ENCODE measurements around the gene EIF4H.
"Not testable (repeated sequence)": the region's sequence is repeated elsewhere in the genome, so short reads cannot be mapped to it uniquely, and the experiment has no call there.

Gene EIF4H

GRCh38 chr7:74223711-74224510, 49.8 kb downstream of the EIF4H start:
- DNase-seq (ENCODE audit: low read depth in 2 of 2) = no peak

DNA sequence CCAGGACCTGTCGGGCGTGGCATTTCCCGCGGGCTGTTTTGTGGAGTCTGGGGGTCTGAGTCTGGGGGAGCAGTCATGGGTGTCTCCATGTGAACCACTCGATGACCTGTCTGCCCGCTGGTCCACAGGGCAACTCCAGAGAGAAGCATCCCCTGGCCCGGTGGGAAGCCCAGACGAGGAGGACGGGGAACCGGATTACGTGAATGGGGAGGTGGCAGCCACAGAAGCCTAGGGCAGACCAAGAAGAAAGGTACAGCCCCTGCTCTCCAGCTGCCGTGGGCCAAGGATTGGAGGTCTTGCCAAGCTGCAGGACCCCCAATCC, 50.3 kb downstream of the EIF4H start:
- DNase-seq (ENCODE audit: low read depth in 2 of 2) = no peak

DNA sequence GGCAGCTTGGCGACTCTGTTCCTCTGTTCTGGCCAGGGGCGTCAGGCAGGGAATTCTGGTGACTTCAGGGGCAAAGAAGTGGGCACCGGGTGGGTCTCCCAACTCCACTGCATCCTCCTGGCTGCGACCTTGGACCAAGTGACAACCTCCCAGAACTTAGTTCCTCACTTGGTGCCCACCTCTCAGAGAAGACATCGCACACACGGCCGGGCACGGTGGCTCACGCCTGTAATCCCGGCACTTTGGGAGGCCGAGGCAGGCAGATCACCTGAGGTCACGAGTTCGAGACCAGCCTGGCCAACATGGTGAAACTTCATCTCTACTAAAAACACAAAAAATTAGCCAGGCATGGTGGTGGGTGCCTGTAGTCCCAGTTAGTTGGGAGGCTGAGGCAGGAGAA, 50.8 kb downstream of the EIF4H start:
- DNase-seq (ENCODE audit: low read depth in 2 of 2) = not testable (repeated sequence)

- DNase-seq (ENCODE audit: low read depth in 2 of 2) = no peak
These were observed 51.2 kb downstream of the EIF4H start for GRCh38 chr7:74225400-74225799.

- no peak for DNase-seq (ENCODE audit: low read depth in 2 of 2)
These were observed 52.5 kb downstream of the EIF4H start for GRCh38 chr7:74226633-74227032.

GRCh38 chr7:74228951-74229900, 55.1 kb downstream of the EIF4H start:
- no peak for DNase-seq (ENCODE audit: low read depth in 2 of 2)

DNA sequence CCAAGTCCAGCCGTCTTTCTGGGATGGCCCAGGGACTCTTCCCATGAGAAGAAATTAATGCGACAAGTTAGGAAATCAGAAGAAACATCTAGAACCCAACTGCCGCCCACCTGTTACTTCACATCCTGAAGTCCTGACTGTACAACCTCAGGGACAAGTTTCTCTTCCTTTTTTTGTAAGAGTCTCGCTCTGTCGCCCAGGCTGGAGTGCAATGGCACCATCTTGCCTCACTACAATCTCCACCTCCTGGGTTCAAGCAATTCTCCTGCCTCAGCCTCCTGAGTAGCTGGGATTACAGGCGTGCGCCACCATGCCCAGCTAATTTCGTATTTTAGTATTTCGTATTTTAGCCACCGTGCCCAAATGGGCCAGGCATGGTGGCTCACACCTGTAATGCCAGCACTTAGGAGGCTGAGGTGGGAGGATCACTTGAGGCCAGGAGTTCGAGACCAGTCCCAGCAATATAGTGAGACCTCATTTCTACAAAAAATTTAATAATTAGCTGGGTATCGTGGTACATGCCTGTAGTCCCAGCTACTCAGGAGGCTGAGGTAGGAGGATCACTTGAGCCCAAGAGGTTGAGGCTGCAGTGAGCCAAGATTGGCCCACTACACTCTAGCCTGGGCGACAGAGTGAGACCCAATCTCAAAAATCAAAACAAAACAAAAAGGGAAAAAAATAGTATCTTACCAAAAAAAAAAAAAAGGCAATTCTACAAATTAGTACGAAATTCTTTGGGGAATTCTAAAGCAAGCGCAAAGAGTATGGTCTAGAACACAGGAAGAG, 56.5 kb downstream of the EIF4H start:
- no peak for DNase-seq (ENCODE audit: low read depth in 2 of 2)

- DNase-seq (ENCODE audit: low read depth in 2 of 2) = no peak
These were observed 57.1 kb downstream of the EIF4H start for GRCh38 chr7:74231232-74231590.

DNA sequence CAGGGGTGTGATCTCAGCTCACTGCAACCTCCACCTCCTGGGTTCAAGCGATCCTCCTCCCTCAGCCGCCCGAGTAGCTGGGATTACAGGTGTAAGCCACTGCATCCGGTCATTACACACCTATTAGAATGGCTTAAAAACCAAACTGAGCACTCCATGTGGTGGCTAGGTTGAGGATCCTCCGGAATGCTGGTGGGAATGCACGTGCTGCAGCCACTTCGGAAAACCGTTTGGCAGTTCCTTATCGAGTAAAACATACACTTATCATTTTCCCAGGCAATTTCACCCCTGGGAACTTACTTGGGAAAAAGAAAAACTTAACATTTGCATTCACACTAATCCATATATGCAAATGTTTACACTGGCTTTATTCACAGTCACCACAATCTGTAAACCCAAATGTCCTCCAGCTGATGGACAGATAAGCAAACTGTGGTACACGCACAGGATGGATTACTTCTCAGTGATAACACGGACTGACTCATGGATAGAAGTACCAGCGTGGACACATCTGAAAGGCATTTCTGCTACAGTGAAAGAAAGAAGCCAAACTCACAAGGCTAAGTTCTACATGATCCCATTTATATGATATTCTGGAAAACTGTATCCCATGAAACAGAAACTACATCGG, 59.6 kb downstream of the EIF4H start:
- DNase-seq (ENCODE audit: low read depth in 2 of 2) = no peak

DNA sequence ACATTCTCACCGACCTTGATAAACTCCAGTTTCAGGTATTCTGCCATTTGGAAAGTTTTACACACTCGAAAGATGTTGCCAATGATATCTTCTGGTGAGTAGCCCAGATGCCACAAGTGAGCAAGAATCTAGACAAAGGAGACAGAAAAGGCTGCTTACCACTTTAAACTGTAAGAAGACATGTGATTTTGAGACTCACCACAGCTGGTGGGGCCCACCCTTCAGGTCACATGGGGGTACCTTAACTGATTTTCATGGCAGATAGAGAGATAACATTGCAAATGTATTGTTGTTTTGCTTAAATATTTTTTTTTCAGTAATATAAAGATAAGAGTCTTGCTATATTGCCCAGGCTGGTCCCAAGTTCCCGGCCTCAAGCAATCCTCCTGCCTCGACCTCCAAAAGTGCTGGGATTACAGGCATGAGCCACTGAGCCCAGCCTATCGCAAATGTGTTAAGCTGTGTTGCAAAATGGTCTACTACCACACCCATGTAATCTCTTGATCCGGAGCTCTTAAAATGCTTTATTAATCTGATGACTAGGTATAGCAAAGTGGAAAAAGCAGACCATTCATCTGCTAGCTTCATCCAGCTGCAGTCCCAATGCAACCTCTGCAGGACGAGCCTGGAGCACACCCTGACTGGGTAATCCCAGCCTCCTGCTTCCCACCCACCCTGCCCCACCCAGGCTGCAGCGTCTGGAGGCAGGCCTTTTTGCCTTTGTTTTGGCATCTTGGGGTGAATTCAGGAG, 61.5 kb downstream of the EIF4H start:
- DNase-seq (ENCODE audit: low read depth in 2 of 2) = no peak

GRCh38 chr7:74236284-74236683, 62.1 kb downstream of the EIF4H start:
- DNase-seq (ENCODE audit: low read depth in 2 of 2) = no peak

DNA sequence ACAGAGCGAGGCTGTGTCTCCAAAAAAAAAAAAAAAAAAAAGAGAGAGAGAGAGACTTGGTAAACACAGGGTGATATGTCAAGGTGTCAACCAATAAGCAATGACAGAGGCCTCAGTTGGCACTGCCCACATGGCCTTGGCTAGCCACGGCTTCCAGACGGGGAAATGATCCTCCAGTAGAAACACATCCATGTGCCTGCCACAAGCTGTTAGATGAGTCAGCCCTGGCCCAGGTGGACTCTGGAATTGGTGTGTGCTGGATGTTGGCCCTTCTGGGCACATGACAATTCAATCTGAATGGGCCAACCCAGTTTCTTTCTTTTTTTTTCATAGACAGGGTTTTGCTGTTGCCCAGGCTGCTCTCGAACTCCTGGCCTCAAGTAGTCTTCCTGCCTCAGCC, 66.3 kb downstream of the EIF4H start:
- DNase-seq (ENCODE audit: low read depth in 2 of 2) = no peak

- no peak for DNase-seq (ENCODE audit: low read depth in 2 of 2)
These were observed 67.9 kb downstream of the EIF4H start for GRCh38 chr7:74242122-74242443.

DNA sequence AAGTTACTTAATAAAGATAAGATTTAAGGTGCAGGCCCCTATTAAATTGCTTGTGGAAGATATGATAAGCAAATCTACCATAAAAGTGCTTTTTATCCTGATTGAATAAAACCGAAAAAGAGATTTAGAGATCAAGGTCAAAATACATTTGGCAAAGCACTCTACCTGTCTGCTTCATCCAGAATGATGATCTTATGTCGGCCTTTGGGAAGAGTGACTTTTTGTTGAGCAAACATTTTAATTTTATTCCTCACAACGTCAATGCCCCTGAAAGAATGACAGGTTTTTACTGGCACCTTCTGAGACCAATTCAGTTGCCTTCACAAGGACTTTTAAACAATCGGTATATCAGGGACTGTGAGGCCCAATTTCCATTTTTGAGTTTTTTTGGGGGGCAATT, 72.3 kb downstream of the EIF4H start:
- DNase-seq (ENCODE audit: low read depth in 2 of 2) = no peak
